C4-2B (cell line): ENCODE results near the gene ITGB1.

ENCODE experiments used
- CTCF ChIP-seq: fragments of 450-650 bp; conservative IDR thresholded peaks from 2 replicates; pipeline ENCODE4 v1.5.1; 2017; ENCODE audit warnings: mild to moderate bottlenecking
- ZFX ChIP-seq: fragments of 450-650 bp; IDR thresholded peaks from 2 replicates; pipeline ENCODE4 v1.6.1; 2017

GRCh38 chr10:32949221-32949678 lies 8.8 kb downstream of the ITGB1 start:
- TF ChIP-seq CTCF (no peak), ZFX (no peak)
